ENCODE results near the gene SMIM5. TPM values are rescaled to one million over a fixed set of nuclear protein-coding genes. Genes with fewer than 3 reads are reported as not detected.

The SMIM5 gene
- total RNA-seq, 4 donors from 2014 or later = 0.22 TPM; not detected in 3

GRCh38 chr17:75639327-75639726, 6.1 kb downstream of the SMIM5 start:
- in situ Hi-C loops (cut with MboI; ENCODE audit: low sequenced_read_pairs in 4 of 4) = loop anchor here in 1 of 4 donors (10.0 kb wide), 1 partner anchor 105 kb away; no protein-coding TSS in a partner anchor
- Histone ChIP-seq H3K27ac (no peak overlapping the region), H3K4me3 (no peak overlapping the region), H3K4me1 (peaks cover 20 to 22% of the 10 kb centered on the region in 2 donors), H3K9me3 (no peaks in the 10 kb centered on the region), H3K36me3 (peaks cover 0 to 4% of the 10 kb centered on the region in 2 donors), H3K27me3 (no peaks in the 10 kb centered on the region)
- intact Hi-C loops (cut with DNase I; ENCODE audit: low total_unique reads) = loop anchor here (10.0 kb wide), 1 partner anchor 55 kb away; no protein-coding TSS in a partner anchor
- TF ChIP-seq, protein P1, sequence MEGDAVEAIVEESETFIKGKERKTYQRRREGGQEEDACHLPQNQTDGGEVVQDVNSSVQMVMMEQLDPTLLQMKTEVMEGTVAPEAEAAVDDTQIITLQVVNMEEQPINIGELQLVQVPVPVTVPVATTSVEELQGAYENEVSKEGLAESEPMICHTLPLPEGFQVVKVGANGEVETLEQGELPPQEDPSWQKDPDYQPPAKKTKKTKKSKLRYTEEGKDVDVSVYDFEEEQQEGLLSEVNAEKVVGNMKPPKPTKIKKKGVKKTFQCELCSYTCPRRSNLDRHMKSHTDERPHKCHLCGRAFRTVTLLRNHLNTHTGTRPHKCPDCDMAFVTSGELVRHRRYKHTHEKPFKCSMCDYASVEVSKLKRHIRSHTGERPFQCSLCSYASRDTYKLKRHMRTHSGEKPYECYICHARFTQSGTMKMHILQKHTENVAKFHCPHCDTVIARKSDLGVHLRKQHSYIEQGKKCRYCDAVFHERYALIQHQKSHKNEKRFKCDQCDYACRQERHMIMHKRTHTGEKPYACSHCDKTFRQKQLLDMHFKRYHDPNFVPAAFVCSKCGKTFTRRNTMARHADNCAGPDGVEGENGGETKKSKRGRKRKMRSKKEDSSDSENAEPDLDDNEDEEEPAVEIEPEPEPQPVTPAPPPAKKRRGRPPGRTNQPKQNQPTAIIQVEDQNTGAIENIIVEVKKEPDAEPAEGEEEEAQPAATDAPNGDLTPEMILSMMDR (IDR thresholded peaks at IDR 0.05 in 4 of 5, conservative IDR thresholded peaks at IDR 0.05 in 1 of 5) = no peak
- TF ChIP-seq POLR2A (IDR thresholded peaks at IDR 0.05) = no peak
- ATAC-seq (no peak), DNase-seq (no peak)

DNA sequence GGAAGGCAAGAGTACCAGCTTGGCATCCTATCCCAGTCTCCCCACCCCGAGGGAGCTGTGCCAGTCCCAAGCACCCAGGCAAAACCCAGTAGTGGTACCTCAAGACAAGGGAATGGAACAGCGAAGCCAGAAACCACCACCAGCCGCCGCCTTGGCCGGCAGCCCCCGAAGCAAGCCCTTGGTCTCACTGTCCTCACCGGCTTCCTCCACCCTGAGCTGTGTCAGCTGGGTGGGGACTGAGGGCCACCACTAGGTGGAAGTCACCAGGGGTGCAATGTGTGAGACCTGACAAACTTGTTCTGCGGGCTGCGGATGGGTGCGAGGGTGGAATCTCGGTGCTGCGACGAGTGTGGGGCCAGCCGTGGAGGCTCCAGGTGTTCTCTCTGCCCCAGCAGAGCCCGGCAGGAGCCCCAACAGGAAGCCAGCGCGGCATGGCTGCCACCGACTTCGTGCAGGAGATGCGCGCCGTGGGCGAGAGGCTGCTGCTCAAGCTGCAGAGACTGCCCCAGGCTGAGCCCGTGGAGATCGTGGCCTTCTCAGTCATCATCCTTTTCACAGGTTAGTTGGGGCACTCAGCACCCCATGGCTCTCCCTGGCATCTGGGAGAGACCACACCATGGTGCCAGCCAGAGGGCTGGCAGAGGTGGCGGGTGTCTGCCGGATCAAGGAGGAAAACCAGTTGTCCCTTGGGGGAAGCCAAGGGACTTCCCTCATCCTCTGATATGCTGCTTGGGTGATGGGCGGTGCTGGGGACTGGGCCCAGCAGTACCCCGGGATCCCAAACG, 6.7 kb downstream of the SMIM5 start:
- ATAC-seq = no peak
- DNase-seq = no peak
- intact Hi-C loops (cut with DNase I; ENCODE audit: low total_unique reads) (loop anchor here (10.0 kb wide), 1 partner anchor 55 kb away; no protein-coding TSS in a partner anchor), in situ Hi-C loops (cut with MboI; ENCODE audit: low sequenced_read_pairs in 4 of 4) (loop anchor here in 1 of 4 donors (10.0 kb wide), 1 partner anchor 105 kb away; no protein-coding TSS in a partner anchor)
- no peak for TF ChIP-seq POLR2A (IDR thresholded peaks at IDR 0.05)
- TF ChIP-seq, protein P1 (IDR thresholded peaks at IDR 0.05 in 4 of 5, conservative IDR thresholded peaks at IDR 0.05 in 1 of 5) = no peak
- Histone ChIP-seq H3K4me1 (peaks cover 15 to 16% of the 10 kb centered on the region in 2 donors), H3K9me3 (no peaks in the 10 kb centered on the region), H3K27ac (no peak overlapping the region), H3K4me3 (no peak overlapping the region), H3K27me3 (no peaks in the 10 kb centered on the region), H3K36me3 (peaks cover 0 to 4% of the 10 kb centered on the region in 2 donors)

GRCh38 chr17:75640556-75641119, 7.4 kb downstream of the SMIM5 start:
- Histone ChIP-seq H3K4me3 (no peak overlapping the region), H3K36me3 (peaks cover 0 to 4% of the 10 kb centered on the region in 2 donors), H3K27me3 (no peaks in the 10 kb centered on the region), H3K9me3 (no peaks in the 10 kb centered on the region), H3K27ac (no peak overlapping the region), H3K4me1 (peaks cover 14% of the 10 kb centered on the region in 2 donors)
- intact Hi-C loops (cut with DNase I; ENCODE audit: low total_unique reads) = no loop called here
- TF ChIP-seq, protein P1 (IDR thresholded peaks at IDR 0.05 in 4 of 5, conservative IDR thresholded peaks at IDR 0.05 in 1 of 5) = no peak
- no peak for TF ChIP-seq POLR2A (IDR thresholded peaks at IDR 0.05)
- in situ Hi-C loops (cut with MboI; ENCODE audit: low sequenced_read_pairs in 4 of 4) = no loop called here
- ATAC-seq (no peak), DNase-seq (no peak)

DNA sequence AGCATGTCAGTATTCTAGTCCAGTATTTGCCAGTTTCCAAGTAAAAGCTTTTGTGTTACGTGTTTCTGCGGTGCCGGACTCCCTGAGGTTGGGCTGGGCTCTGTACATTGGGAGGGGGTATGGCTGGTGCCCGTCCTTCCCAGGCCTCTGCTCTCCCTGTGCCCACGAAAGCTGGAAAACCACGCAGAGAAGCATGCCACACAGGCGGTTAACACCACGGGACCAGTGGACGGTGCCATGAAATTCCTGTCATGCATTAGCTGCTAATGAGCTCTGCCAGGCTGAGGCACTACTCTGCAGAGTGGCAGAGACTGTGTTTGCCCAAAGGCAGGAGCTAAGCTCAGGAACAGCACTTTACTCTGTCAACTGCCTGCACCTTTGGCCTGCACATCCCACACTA, 8.1 kb downstream of the SMIM5 start:
- intact Hi-C loops (cut with DNase I; ENCODE audit: low total_unique reads) = no loop called here
- DNase-seq = no peak
- H3K36me3 ChIP-seq = peaks cover 0 to 4% of the 10 kb centered on the region in 2 donors

More for the DNA sequence above, 8.1 kb downstream of the SMIM5 start:
- in situ Hi-C loops (cut with MboI; ENCODE audit: low sequenced_read_pairs in 4 of 4) = no loop called here
- peaks cover 7 to 8% of the 10 kb centered on the region in 2 donors for H3K4me1 ChIP-seq
- no peaks in the 10 kb centered on the region for H3K27me3 ChIP-seq
- no peak overlapping the region for H3K27ac ChIP-seq
- H3K4me3 ChIP-seq = no peak overlapping the region
- no peaks in the 10 kb centered on the region for H3K9me3 ChIP-seq
- TF ChIP-seq, protein P1 (IDR thresholded peaks at IDR 0.05 in 4 of 5, conservative IDR thresholded peaks at IDR 0.05 in 1 of 5) = no peak
- no peak for TF ChIP-seq POLR2A (IDR thresholded peaks at IDR 0.05)
- ATAC-seq = no peak

All from gastrocnemius medialis (tissue), 4 donors.